H1 (cell line): ENCODE results near the gene KLF7. TPM values are rescaled to one million over a fixed set of nuclear protein-coding genes. Genes with fewer than 3 reads are reported as not detected.

Source experiments
- CBX8 ChIP-seq: fragments of 300-800, 300-1000 bp; sonication (generic); IDR thresholded peaks from 2 replicates; pipeline ENCODE4 v1.7.1; 2016; ENCODE audit warnings: low read depth, low read length, borderline replicate concordance
- EGR1 ChIP-seq: IDR thresholded peaks from 2 replicates; pipeline ENCODE4 v1.6.1; 2011; ENCODE audit warnings: low read depth, low read length, borderline replicate concordance
- EZH2 ChIP-seq: fragments of 200-600 bp; sonication (generic); IDR thresholded peaks from 2 replicates; pipeline ENCODE4 v1.7.1; 2012; ENCODE audit warnings: low read depth, mild to moderate bottlenecking, moderate library complexity, low read length, inconsistent platforms; ENCODE audit not compliant: severe bottlenecking
- HDAC2 ChIP-seq, 2 experiments: fragments of 300-600 bp in 1 of 2; sonication (generic) in 1 of 2; IDR thresholded peaks; 2 replicates each; pipeline ENCODE4 v1.6.1; 2011 to 2012; ENCODE audit warnings: low read depth in 2 of 2, low read length in 2 of 2, mild to moderate bottlenecking in 2 of 2, moderate library complexity in 2 of 2, borderline replicate concordance in 1 of 2, inconsistent platforms in 1 of 2
- RAD21 ChIP-seq, 2 experiments: IDR thresholded peaks in 1 of 2; conservative IDR thresholded peaks in 1 of 2; 2 replicates each; pipeline ENCODE4 v1.6.1; 2011; ENCODE audit warnings: low read depth in 2 of 2, low read length in 2 of 2, improper control_type of control experiment in 1 of 2, inconsistent platforms in 1 of 2, mild to moderate bottlenecking in 1 of 2, moderate library complexity in 1 of 2
- SIN3A ChIP-seq, 2 experiments: IDR thresholded peaks in 1 of 2; conservative IDR thresholded peaks in 1 of 2; 2 replicates each; pipeline ENCODE4 v1.6.1; 2011 to 2012; ENCODE audit warnings: low read length in 2 of 2, improper control_type of control experiment in 1 of 2, low read depth in 1 of 2, mild to moderate bottlenecking in 1 of 2
- SP4 ChIP-seq: IDR thresholded peaks from 2 replicates; pipeline ENCODE4 v1.6.1; 2012; ENCODE audit warnings: low read length, inconsistent platforms
- TEAD4 ChIP-seq: IDR thresholded peaks from 2 replicates; pipeline ENCODE4 v1.6.1; 2012; ENCODE audit warnings: low read depth, low read length, inconsistent platforms, mixed read lengths
- polyA plus RNA-seq, 7 experiments: library from polyadenylated mRNA; depleted of rRNA in 3 of 7; stranded (reverse) in 5 of 7; unstranded in 2 of 7; fragments of >200 nt in 5 of 7; fragments of 200-250 nt in 2 of 7; gene quantifications; 1 replicate in 5 of 7; 2 replicates in 1 of 7; 4 replicates in 1 of 7; pipeline versions ENCODE4 v1.2.1 to v1.2.3, GENCODE V29; 2011 to 2013; ENCODE audit warnings: missing spikeins in 2 of 7, mixed read lengths in 2 of 7
- total RNA-seq: library from RNA; stranded (reverse); fragmentation: NEBNext Ultra II Directional; extraction: Animal tissue kit (Norgen Biotek cat#: 25700); gene quantifications from 2 replicates; pipeline ENCODE4 v1.2.1, GENCODE V29; 2021
- TF ChIP-seq, protein P1 (sequence below): fragments of 300-600 bp; sonication (generic); IDR thresholded peaks from 2 replicates; pipeline ENCODE4 v1.7.1; 2012; ENCODE audit warnings: low read length, moderate library complexity, mild to moderate bottlenecking, inconsistent platforms; ENCODE audit not compliant: insufficient replicate concordance
- TF ChIP-seq, protein P2 (sequence below): IDR thresholded peaks from 2 replicates; pipeline ENCODE4 v1.6.1; 2012; ENCODE audit warnings: inconsistent platforms

Gene KLF7
- total and polyA plus RNA-seq, 2 of the 8 experiments (the other 6 are each of a cell fraction or from before 2014, with no cell fraction given): 9.6 to 23.3 TPM

DNA sequence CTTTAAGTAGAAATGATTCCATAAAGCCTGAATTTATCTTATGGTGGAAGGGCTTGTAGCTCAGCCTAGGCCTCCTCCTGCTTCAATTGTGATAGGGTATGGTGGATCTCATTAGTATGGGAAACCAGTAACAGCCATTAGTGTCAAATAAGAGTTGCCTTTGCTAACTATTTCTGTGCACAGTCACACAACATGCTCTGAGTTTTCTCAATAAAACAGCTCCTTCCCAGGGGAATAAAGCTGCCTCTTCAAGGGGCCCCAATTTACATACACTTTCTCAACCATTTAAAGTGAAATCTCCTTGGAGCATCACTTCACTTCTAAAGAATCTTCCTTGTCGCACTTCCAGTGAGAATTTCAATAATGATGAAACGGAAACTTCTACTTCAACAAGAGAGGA, 53.4 kb downstream of the KLF7 start (continued):
- TF ChIP-seq, protein P1, sequence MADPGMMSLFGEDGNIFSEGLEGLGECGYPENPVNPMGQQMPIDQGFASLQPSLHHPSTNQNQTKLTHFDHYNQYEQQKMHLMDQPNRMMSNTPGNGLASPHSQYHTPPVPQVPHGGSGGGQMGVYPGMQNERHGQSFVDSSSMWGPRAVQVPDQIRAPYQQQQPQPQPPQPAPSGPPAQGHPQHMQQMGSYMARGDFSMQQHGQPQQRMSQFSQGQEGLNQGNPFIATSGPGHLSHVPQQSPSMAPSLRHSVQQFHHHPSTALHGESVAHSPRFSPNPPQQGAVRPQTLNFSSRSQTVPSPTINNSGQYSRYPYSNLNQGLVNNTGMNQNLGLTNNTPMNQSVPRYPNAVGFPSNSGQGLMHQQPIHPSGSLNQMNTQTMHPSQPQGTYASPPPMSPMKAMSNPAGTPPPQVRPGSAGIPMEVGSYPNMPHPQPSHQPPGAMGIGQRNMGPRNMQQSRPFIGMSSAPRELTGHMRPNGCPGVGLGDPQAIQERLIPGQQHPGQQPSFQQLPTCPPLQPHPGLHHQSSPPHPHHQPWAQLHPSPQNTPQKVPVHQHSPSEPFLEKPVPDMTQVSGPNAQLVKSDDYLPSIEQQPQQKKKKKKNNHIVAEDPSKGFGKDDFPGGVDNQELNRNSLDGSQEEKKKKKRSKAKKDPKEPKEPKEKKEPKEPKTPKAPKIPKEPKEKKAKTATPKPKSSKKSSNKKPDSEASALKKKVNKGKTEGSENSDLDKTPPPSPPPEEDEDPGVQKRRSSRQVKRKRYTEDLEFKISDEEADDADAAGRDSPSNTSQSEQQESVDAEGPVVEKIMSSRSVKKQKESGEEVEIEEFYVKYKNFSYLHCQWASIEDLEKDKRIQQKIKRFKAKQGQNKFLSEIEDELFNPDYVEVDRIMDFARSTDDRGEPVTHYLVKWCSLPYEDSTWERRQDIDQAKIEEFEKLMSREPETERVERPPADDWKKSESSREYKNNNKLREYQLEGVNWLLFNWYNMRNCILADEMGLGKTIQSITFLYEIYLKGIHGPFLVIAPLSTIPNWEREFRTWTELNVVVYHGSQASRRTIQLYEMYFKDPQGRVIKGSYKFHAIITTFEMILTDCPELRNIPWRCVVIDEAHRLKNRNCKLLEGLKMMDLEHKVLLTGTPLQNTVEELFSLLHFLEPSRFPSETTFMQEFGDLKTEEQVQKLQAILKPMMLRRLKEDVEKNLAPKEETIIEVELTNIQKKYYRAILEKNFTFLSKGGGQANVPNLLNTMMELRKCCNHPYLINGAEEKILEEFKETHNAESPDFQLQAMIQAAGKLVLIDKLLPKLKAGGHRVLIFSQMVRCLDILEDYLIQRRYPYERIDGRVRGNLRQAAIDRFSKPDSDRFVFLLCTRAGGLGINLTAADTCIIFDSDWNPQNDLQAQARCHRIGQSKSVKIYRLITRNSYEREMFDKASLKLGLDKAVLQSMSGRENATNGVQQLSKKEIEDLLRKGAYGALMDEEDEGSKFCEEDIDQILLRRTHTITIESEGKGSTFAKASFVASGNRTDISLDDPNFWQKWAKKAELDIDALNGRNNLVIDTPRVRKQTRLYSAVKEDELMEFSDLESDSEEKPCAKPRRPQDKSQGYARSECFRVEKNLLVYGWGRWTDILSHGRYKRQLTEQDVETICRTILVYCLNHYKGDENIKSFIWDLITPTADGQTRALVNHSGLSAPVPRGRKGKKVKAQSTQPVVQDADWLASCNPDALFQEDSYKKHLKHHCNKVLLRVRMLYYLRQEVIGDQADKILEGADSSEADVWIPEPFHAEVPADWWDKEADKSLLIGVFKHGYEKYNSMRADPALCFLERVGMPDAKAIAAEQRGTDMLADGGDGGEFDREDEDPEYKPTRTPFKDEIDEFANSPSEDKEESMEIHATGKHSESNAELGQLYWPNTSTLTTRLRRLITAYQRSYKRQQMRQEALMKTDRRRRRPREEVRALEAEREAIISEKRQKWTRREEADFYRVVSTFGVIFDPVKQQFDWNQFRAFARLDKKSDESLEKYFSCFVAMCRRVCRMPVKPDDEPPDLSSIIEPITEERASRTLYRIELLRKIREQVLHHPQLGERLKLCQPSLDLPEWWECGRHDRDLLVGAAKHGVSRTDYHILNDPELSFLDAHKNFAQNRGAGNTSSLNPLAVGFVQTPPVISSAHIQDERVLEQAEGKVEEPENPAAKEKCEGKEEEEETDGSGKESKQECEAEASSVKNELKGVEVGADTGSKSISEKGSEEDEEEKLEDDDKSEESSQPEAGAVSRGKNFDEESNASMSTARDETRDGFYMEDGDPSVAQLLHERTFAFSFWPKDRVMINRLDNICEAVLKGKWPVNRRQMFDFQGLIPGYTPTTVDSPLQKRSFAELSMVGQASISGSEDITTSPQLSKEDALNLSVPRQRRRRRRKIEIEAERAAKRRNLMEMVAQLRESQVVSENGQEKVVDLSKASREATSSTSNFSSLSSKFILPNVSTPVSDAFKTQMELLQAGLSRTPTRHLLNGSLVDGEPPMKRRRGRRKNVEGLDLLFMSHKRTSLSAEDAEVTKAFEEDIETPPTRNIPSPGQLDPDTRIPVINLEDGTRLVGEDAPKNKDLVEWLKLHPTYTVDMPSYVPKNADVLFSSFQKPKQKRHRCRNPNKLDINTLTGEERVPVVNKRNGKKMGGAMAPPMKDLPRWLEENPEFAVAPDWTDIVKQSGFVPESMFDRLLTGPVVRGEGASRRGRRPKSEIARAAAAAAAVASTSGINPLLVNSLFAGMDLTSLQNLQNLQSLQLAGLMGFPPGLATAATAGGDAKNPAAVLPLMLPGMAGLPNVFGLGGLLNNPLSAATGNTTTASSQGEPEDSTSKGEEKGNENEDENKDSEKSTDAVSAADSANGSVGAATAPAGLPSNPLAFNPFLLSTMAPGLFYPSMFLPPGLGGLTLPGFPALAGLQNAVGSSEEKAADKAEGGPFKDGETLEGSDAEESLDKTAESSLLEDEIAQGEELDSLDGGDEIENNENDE: no peak
- no peak for TF ChIP-seq HDAC2 (IDR thresholded peaks at IDR 0.05; ENCODE audit: borderline replicate concordance in 1 of 2, low read depth in 2 of 2, low read length in 2 of 2)
- TF ChIP-seq, protein P2, sequence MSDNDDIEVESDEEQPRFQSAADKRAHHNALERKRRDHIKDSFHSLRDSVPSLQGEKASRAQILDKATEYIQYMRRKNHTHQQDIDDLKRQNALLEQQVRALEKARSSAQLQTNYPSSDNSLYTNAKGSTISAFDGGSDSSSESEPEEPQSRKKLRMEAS: no peak
- no peak for TF ChIP-seq TEAD4
- no peak for TF ChIP-seq CBX8
- no peak for TF ChIP-seq EGR1
- TF ChIP-seq SP4: no peak
- no peak for TF ChIP-seq RAD21 (IDR thresholded peaks at IDR 0.05 in 1 of 2, conservative IDR thresholded peaks at IDR 0.05 in 1 of 2; ENCODE audit: low read depth in 2 of 2, low read length in 2 of 2)
- no peak for TF ChIP-seq SIN3A (conservative IDR thresholded peaks at IDR 0.05 in 1 of 2, IDR thresholded peaks at IDR 0.05 in 1 of 2; ENCODE audit: low read depth in 1 of 2, low read length in 2 of 2)
- TF ChIP-seq EZH2: no peak
